ENCODE measurements around the gene THOC1. TPM values are rescaled to one million over a fixed set of nuclear protein-coding genes. Genes with fewer than 3 reads are reported as not detected.

THOC1 gene
- total and polyA plus RNA-seq, 2 of the 8 experiments (the other 6 are each of a cell fraction or from before 2014, with no cell fraction given), result 19.1 to 66.4 TPM

- POLR2A ChIA-PET (ENCODE audit: partially characterized antibody), result no interaction called here
- no peak overlapping the region for H4K91ac ChIP-seq (replicated peaks; ENCODE audit: insufficient read length, low read length)
- 88% methylated on average over 2 of the region's 2 CpGs; no CpG with 5 or more reads in 1 of the 2 experiments for WGBS, 2 experiments (ENCODE audit: extremely low coverage in 1 of 2, insufficient coverage in 1 of 2, insufficient read length in 1 of 2, insufficient replicate concordance in 2 of 2, low coverage in 1 of 2, low lambda C conversion rate in 2 of 2, missing lambda C conversion rate in 1 of 2)
- H2AK5ac ChIP-seq (ENCODE audit: low read depth, low read length), result no peak overlapping the region
- H3K56ac ChIP-seq (replicated peaks; ENCODE audit: insufficient read length, low read depth, low read length), result no peak overlapping the region
- no peaks in the 10 kb centered on the region for H3K36me3 ChIP-seq (ENCODE audit: control insufficient read depth in 2 of 4, insufficient read depth in 4 of 4, low read length in 3 of 4)
- H2BK12ac ChIP-seq (ENCODE audit: low read depth, low read length), result no peak overlapping the region
- CTCF ChIA-PET (ENCODE audit: partially characterized antibody), result no interaction called here
- H2BK20ac ChIP-seq (ENCODE audit: low read length), result no peak overlapping the region
- peaks cover 0 to 3% (median 0%) of the 10 kb centered on the region in 4 experiments; a peak in 1 of 7 replicates for H3K4me1 ChIP-seq (replicated peaks in 1 of 4; ENCODE audit: control insufficient read depth in 3 of 4, insufficient read depth in 4 of 4, low read length in 3 of 4)
- no peaks in the 10 kb centered on the region for H3K9me3 ChIP-seq (ENCODE audit: insufficient read depth in 2 of 2, low read depth in 1 of 2, low read length in 1 of 2)
- no peak overlapping the region for H4K8ac ChIP-seq (ENCODE audit: extremely low read depth, insufficient read depth, low read length)
- no peaks in the 10 kb centered on the region for H3K23me2 ChIP-seq (ENCODE audit: low read depth, low read length)
- H2AFZ ChIP-seq (ENCODE audit: low read length), result no peak overlapping the region
- H3K27me3 ChIP-seq (replicated peaks in 1 of 4; ENCODE audit: control insufficient read depth in 3 of 4, extremely low read depth in 1 of 4, insufficient read depth in 3 of 4, low read length in 3 of 4), result peaks cover 0 to 1% (median 0%) of the 10 kb centered on the region in 4 experiments; a peak in 1 of 7 replicates
- no peak overlapping the region for H3K4me2 ChIP-seq (ENCODE audit: insufficient read depth in 1 of 2, low read depth in 2 of 2, low read length in 2 of 2)
- H4K5ac ChIP-seq (ENCODE audit: insufficient read length, low read depth, low read length), result no peak overlapping the region
- no peaks in the 10 kb centered on the region for H3K79me2 ChIP-seq (ENCODE audit: control insufficient read depth in 1 of 2, insufficient read depth in 2 of 2, low read length in 2 of 2)
- H2BK120ac ChIP-seq (replicated peaks; ENCODE audit: low read depth, low read length), result no peak overlapping the region
- no peaks in the 10 kb centered on the region for H3K79me1 ChIP-seq (ENCODE audit: low read depth, low read length)
- H3K27ac ChIP-seq (ENCODE audit: low read depth, low read length), result no peak overlapping the region
- no peak overlapping the region for H3K23ac ChIP-seq (ENCODE audit: insufficient read length)
- H3K14ac ChIP-seq (ENCODE audit: insufficient read length), result no peak overlapping the region
- H3K4me3 ChIP-seq (ENCODE audit: extremely low read depth in 1 of 4, insufficient read depth in 2 of 4, low read depth in 3 of 4, low read length in 4 of 4), result no peak overlapping the region
- H3K4ac ChIP-seq (replicated peaks; ENCODE audit: insufficient read length, low read depth, low read length), result no peak overlapping the region
- no peaks in the 10 kb centered on the region for H4K20me1 ChIP-seq (replicated peaks in 1 of 2; ENCODE audit: control insufficient read depth in 1 of 2, insufficient read depth in 2 of 2, low read length in 2 of 2)
- TF ChIP-seq CBX8 (IDR thresholded peaks at IDR 0.05; ENCODE audit: borderline replicate concordance, low read depth, low read length) (no peak), SP4 (IDR thresholded peaks at IDR 0.05; ENCODE audit: low read length) (no peak), SIRT6 (IDR thresholded peaks at IDR 0.05; ENCODE audit: low read length) (no peak)
- TF ChIP-seq, protein P1, sequence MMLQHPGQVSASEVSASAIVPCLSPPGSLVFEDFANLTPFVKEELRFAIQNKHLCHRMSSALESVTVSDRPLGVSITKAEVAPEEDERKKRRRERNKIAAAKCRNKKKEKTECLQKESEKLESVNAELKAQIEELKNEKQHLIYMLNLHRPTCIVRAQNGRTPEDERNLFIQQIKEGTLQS (IDR thresholded peaks at IDR 0.05; ENCODE audit: insufficient read depth, low read depth, low read length), result no peak
- no peak overlapping the region for H3K18ac ChIP-seq (ENCODE audit: extremely low read depth, low read length)
- no peak overlapping the region for H2BK15ac ChIP-seq (ENCODE audit: low read length)
- no peak overlapping the region for H3K9ac ChIP-seq (replicated peaks in 1 of 4; ENCODE audit: extremely low read depth in 1 of 4, low read depth in 3 of 4, low read length in 3 of 4)
- no peak overlapping the region for H2BK5ac ChIP-seq (ENCODE audit: low read depth, low read length)
- FAIRE-seq (no peak), DNase-seq (ENCODE audit: low read depth in 1 of 2, low spot score in 2 of 2) (no peak)
Observed at GRCh38 chr18:275486-275885, 7.6 kb upstream of the THOC1 start.

Data from H1 (cell line).